ENCODE results near the gene CFAP58.
A peak's percentile ranks its signal among the peaks of the same experiment; 100 is the strongest.

The CFAP58 gene

GRCh38 chr10:104450490-104450889 is 96.9 kb downstream of the CFAP58 start:
- H3K27ac ChIP-seq = no peak overlapping the region
- H3K4me1 ChIP-seq (ENCODE audit: low read depth, poor library complexity, severe bottlenecking) = peaks cover 12% of the 10 kb centered on the region
- no peaks in the 10 kb centered on the region for H3K79me2 ChIP-seq (ENCODE audit: insufficient read depth, low read depth)
- no peaks in the 10 kb centered on the region for H3K36me3 ChIP-seq (ENCODE audit: insufficient read depth)
- H3K27me3 ChIP-seq (ENCODE audit: insufficient read depth, low read depth) = no peaks in the 10 kb centered on the region
- no peak overlapping the region for H2AFZ ChIP-seq (ENCODE audit: low read depth)
- H3K4me2 ChIP-seq = no peak overlapping the region
- TF ChIP-seq CTCF (conservative IDR thresholded peaks at IDR 0.05; ENCODE audit: low read depth, low read length) = no peak
- H4K20me1 ChIP-seq (ENCODE audit: insufficient read depth) = no peaks in the 10 kb centered on the region
- H3K9ac ChIP-seq = no peak overlapping the region
- H3K4me3 ChIP-seq (IDR thresholded peaks at IDR 0.05; ENCODE audit: insufficient read depth, low read depth, low read length) = no peak overlapping the region

GRCh38 chr10:104450954-104451353 is 97.3 kb downstream of the CFAP58 start:
- no peak for TF ChIP-seq CTCF (conservative IDR thresholded peaks at IDR 0.05; ENCODE audit: low read depth, low read length)
- no peak overlapping the region for H3K27ac ChIP-seq

GRCh38 chr10:104452977-104453376 is 99.3 kb downstream of the CFAP58 start:
- Histone ChIP-seq H3K4me3 (IDR thresholded peaks at IDR 0.05; ENCODE audit: insufficient read depth, low read depth, low read length) (no peak overlapping the region), H3K4me1 (ENCODE audit: low read depth, poor library complexity, severe bottlenecking) (peaks cover 31% of the 10 kb centered on the region), H3K79me2 (ENCODE audit: insufficient read depth, low read depth) (no peaks in the 10 kb centered on the region), H3K27me3 (ENCODE audit: insufficient read depth, low read depth) (no peaks in the 10 kb centered on the region), H4K20me1 (ENCODE audit: insufficient read depth) (no peaks in the 10 kb centered on the region), H3K27ac (no peak overlapping the region), H3K4me2 (no peak overlapping the region), H3K9ac (no peak overlapping the region), H2AFZ (ENCODE audit: low read depth) (no peak overlapping the region), H3K36me3 (ENCODE audit: insufficient read depth) (no peaks in the 10 kb centered on the region)
- TF ChIP-seq CTCF (conservative IDR thresholded peaks at IDR 0.05; ENCODE audit: low read depth, low read length) = no peak

More at GRCh38 chr10:104450954-104451353, 97.3 kb downstream of the CFAP58 start:
- Histone ChIP-seq H3K9ac (no peak overlapping the region), H4K20me1 (ENCODE audit: insufficient read depth) (no peaks in the 10 kb centered on the region), H2AFZ (ENCODE audit: low read depth) (no peak overlapping the region), H3K4me2 (no peak overlapping the region), H3K4me1 (ENCODE audit: low read depth, poor library complexity, severe bottlenecking) (peaks cover 16% of the 10 kb centered on the region), H3K4me3 (IDR thresholded peaks at IDR 0.05; ENCODE audit: insufficient read depth, low read depth, low read length) (no peak overlapping the region), H3K36me3 (ENCODE audit: insufficient read depth) (no peaks in the 10 kb centered on the region), H3K79me2 (ENCODE audit: insufficient read depth, low read depth) (no peaks in the 10 kb centered on the region), H3K27me3 (ENCODE audit: insufficient read depth, low read depth) (no peaks in the 10 kb centered on the region)

- Histone ChIP-seq H3K4me1 (ENCODE audit: low read depth, poor library complexity, severe bottlenecking) (peaks cover 41% of the 10 kb centered on the region), H3K4me2 (peak overlapping the region; percentile 58), H3K79me2 (ENCODE audit: insufficient read depth, low read depth) (no peaks in the 10 kb centered on the region), H4K20me1 (ENCODE audit: insufficient read depth) (no peaks in the 10 kb centered on the region), H3K9ac (peak overlapping the region; percentile 20; the same call in 1 of the 2 replicates), H3K27me3 (ENCODE audit: insufficient read depth, low read depth) (no peaks in the 10 kb centered on the region), H3K36me3 (ENCODE audit: insufficient read depth) (no peaks in the 10 kb centered on the region), H3K27ac (peak overlapping the region; percentile 70), H2AFZ (ENCODE audit: low read depth) (peak overlapping the region; percentile 33; the same call in 1 of the 2 replicates), H3K4me3 (IDR thresholded peaks at IDR 0.05; ENCODE audit: insufficient read depth, low read depth, low read length) (no peak overlapping the region)
- TF ChIP-seq CTCF (conservative IDR thresholded peaks at IDR 0.05; ENCODE audit: low read depth, low read length) = no peak
These were observed 103.3 kb downstream of the CFAP58 start for GRCh38 chr10:104456802-104457542.
